ENCODE data around the gene NEK11.

NEK11 gene

DNA sequence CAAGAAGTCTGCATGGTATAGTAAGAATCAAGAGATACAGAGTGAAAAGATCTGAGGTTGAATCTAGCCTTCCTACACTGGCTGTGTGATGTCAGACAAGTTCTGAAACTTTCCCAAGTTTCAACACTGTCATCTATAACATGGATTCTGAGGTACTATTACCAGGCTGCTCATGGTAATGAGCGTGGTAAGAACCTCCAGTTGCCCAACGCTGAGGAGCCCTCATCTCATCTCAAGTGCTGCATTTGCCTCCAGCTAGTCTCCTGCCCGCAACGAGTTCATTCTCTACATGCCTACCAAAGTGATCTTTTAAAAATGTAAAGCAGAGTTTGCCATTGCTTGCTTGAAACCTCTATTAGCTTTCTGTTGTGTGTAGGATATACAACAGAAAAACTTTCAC lies 168.1 kb downstream of the NEK11 start:
- Histone ChIP-seq H3K9ac (ENCODE audit: low read depth, low read length) (no peak overlapping the region), H2AFZ (ENCODE audit: low read depth, low read length) (no peak overlapping the region), H3K4me3 (ENCODE audit: low read depth in 1 of 2, low read length in 2 of 2) (no peak overlapping the region), H3K79me2 (ENCODE audit: insufficient read depth, low read length) (no peaks in the 10 kb centered on the region), H3K4me2 (ENCODE audit: insufficient read depth, low read length) (no peak overlapping the region), H3K36me3 (ENCODE audit: insufficient read depth, low read length) (no peaks in the 10 kb centered on the region), H4K20me1 (ENCODE audit: insufficient read depth, low read length) (no peaks in the 10 kb centered on the region), H3K9me3 (ENCODE audit: insufficient read depth, low read length, severe bottlenecking) (no peaks in the 10 kb centered on the region), H3K27me3 (ENCODE audit: insufficient read depth, low read length, poor library complexity) (no peaks in the 10 kb centered on the region), H3K4me1 (ENCODE audit: insufficient read depth, low read length) (no peaks in the 10 kb centered on the region), H3K27ac (ENCODE audit: low read length) (no peak overlapping the region)
- no peak for TF ChIP-seq EZH2 (IDR thresholded peaks at IDR 0.05; ENCODE audit: borderline replicate concordance, low read depth, low read length, severe bottlenecking)
- TF ChIP-seq, protein P1, sequence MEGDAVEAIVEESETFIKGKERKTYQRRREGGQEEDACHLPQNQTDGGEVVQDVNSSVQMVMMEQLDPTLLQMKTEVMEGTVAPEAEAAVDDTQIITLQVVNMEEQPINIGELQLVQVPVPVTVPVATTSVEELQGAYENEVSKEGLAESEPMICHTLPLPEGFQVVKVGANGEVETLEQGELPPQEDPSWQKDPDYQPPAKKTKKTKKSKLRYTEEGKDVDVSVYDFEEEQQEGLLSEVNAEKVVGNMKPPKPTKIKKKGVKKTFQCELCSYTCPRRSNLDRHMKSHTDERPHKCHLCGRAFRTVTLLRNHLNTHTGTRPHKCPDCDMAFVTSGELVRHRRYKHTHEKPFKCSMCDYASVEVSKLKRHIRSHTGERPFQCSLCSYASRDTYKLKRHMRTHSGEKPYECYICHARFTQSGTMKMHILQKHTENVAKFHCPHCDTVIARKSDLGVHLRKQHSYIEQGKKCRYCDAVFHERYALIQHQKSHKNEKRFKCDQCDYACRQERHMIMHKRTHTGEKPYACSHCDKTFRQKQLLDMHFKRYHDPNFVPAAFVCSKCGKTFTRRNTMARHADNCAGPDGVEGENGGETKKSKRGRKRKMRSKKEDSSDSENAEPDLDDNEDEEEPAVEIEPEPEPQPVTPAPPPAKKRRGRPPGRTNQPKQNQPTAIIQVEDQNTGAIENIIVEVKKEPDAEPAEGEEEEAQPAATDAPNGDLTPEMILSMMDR (IDR thresholded peaks at IDR 0.05; ENCODE audit: borderline replicate concordance, extremely low read depth, low read length, poor library complexity, severe bottlenecking) = no peak
- ATAC-seq (ENCODE audit: insufficient read depth, low read depth) (no peak), DNase-seq (no peak)

- Histone ChIP-seq H4K20me1 (ENCODE audit: insufficient read depth, low read length) (no peaks in the 10 kb centered on the region), H3K36me3 (ENCODE audit: insufficient read depth, low read length) (no peaks in the 10 kb centered on the region), H3K27ac (ENCODE audit: low read length) (no peak overlapping the region), H3K9me3 (ENCODE audit: insufficient read depth, low read length, severe bottlenecking) (peaks cover 4% of the 10 kb centered on the region), H3K4me1 (ENCODE audit: insufficient read depth, low read length) (no peaks in the 10 kb centered on the region), H3K9ac (ENCODE audit: low read depth, low read length) (no peak overlapping the region), H3K4me2 (ENCODE audit: insufficient read depth, low read length) (no peak overlapping the region), H2AFZ (ENCODE audit: low read depth, low read length) (no peak overlapping the region), H3K79me2 (ENCODE audit: insufficient read depth, low read length) (no peaks in the 10 kb centered on the region), H3K4me3 (ENCODE audit: low read depth in 1 of 2, low read length in 2 of 2) (no peak overlapping the region), H3K27me3 (ENCODE audit: insufficient read depth, low read length, poor library complexity) (no peaks in the 10 kb centered on the region)
- ATAC-seq (ENCODE audit: insufficient read depth, low read depth) (no peak), DNase-seq (no peak)
- no peak for TF ChIP-seq EZH2 (IDR thresholded peaks at IDR 0.05; ENCODE audit: borderline replicate concordance, low read depth, low read length, severe bottlenecking)
- TF ChIP-seq, protein P1 (IDR thresholded peaks at IDR 0.05; ENCODE audit: borderline replicate concordance, extremely low read depth, low read length, poor library complexity, severe bottlenecking) = no peak
These were observed 174.0 kb downstream of the NEK11 start for GRCh38 chr3:131200636-131201199.

GRCh38 chr3:131216330-131216729 lies 189.7 kb downstream of the NEK11 start:
- H3K4me3 ChIP-seq (ENCODE audit: low read depth in 1 of 2, low read length in 2 of 2) = no peak overlapping the region
- no peak for ATAC-seq (ENCODE audit: insufficient read depth, low read depth)
- H3K4me2 ChIP-seq (ENCODE audit: insufficient read depth, low read length) = no peak overlapping the region
- DNase-seq = no peak
- no peaks in the 10 kb centered on the region for H3K4me1 ChIP-seq (ENCODE audit: insufficient read depth, low read length)
- H3K9me3 ChIP-seq (ENCODE audit: insufficient read depth, low read length, severe bottlenecking) = no peaks in the 10 kb centered on the region
- no peaks in the 10 kb centered on the region for H3K27me3 ChIP-seq (ENCODE audit: insufficient read depth, low read length, poor library complexity)
- TF ChIP-seq, protein P1 (IDR thresholded peaks at IDR 0.05; ENCODE audit: borderline replicate concordance, extremely low read depth, low read length, poor library complexity, severe bottlenecking) = no peak
- no peak for TF ChIP-seq EZH2 (IDR thresholded peaks at IDR 0.05; ENCODE audit: borderline replicate concordance, low read depth, low read length, severe bottlenecking)
- H3K79me2 ChIP-seq (ENCODE audit: insufficient read depth, low read length) = no peaks in the 10 kb centered on the region
- no peaks in the 10 kb centered on the region for H3K36me3 ChIP-seq (ENCODE audit: insufficient read depth, low read length)
- H3K27ac ChIP-seq (ENCODE audit: low read length) = no peak overlapping the region
- no peaks in the 10 kb centered on the region for H4K20me1 ChIP-seq (ENCODE audit: insufficient read depth, low read length)
- H3K9ac ChIP-seq (ENCODE audit: low read depth, low read length) = no peak overlapping the region
- no peak overlapping the region for H2AFZ ChIP-seq (ENCODE audit: low read depth, low read length)

GRCh38 chr3:131216801-131217200 lies 190.1 kb downstream of the NEK11 start:
- H3K79me2 ChIP-seq (ENCODE audit: insufficient read depth, low read length) = no peaks in the 10 kb centered on the region
- ATAC-seq (ENCODE audit: insufficient read depth, low read depth) (no peak), DNase-seq (no peak)
- H3K36me3 ChIP-seq (ENCODE audit: insufficient read depth, low read length) = no peaks in the 10 kb centered on the region
- no peak overlapping the region for H3K4me3 ChIP-seq (ENCODE audit: low read depth in 1 of 2, low read length in 2 of 2)
- no peak overlapping the region for H3K9ac ChIP-seq (ENCODE audit: low read depth, low read length)
- no peaks in the 10 kb centered on the region for H3K9me3 ChIP-seq (ENCODE audit: insufficient read depth, low read length, severe bottlenecking)
- H3K27me3 ChIP-seq (ENCODE audit: insufficient read depth, low read length, poor library complexity) = no peaks in the 10 kb centered on the region
- H3K4me1 ChIP-seq (ENCODE audit: insufficient read depth, low read length) = no peaks in the 10 kb centered on the region
- no peak overlapping the region for H3K4me2 ChIP-seq (ENCODE audit: insufficient read depth, low read length)
- no peak overlapping the region for H3K27ac ChIP-seq (ENCODE audit: low read length)
- no peak overlapping the region for H2AFZ ChIP-seq (ENCODE audit: low read depth, low read length)
- TF ChIP-seq, protein P1 (IDR thresholded peaks at IDR 0.05; ENCODE audit: borderline replicate concordance, extremely low read depth, low read length, poor library complexity, severe bottlenecking) = no peak
- no peak for TF ChIP-seq EZH2 (IDR thresholded peaks at IDR 0.05; ENCODE audit: borderline replicate concordance, low read depth, low read length, severe bottlenecking)
- no peaks in the 10 kb centered on the region for H4K20me1 ChIP-seq (ENCODE audit: insufficient read depth, low read length)

All from DND-41 (cell line).